ENCODE measurements around the gene MARS1.

Gene MARS1

GRCh38 chr12:57460841-57461275, 27.0 kb upstream of the MARS1 start:
- no peak overlapping the region for H2AFZ ChIP-seq (ENCODE audit: low read depth, low read length)
- no peaks in the 10 kb centered on the region for H3K27me3 ChIP-seq (ENCODE audit: insufficient read depth, low read length)
- no peaks in the 10 kb centered on the region for H3K36me3 ChIP-seq (ENCODE audit: insufficient read depth, low read length)
- H3K9me3 ChIP-seq (ENCODE audit: low read length): no peaks in the 10 kb centered on the region
- peaks cover 26% of the 10 kb centered on the region for H3K4me1 ChIP-seq (ENCODE audit: insufficient read depth, low read length)
- peak overlapping the region; percentile 52 for H3K4me3 ChIP-seq (ENCODE audit: low read length)

- no peaks in the 10 kb centered on the region for H3K27me3 ChIP-seq (ENCODE audit: insufficient read depth, low read length)
- H3K4me1 ChIP-seq (ENCODE audit: insufficient read depth, low read length): peaks cover 26% of the 10 kb centered on the region
- H3K9me3 ChIP-seq (ENCODE audit: low read length): no peaks in the 10 kb centered on the region
- H3K36me3 ChIP-seq (ENCODE audit: insufficient read depth, low read length): no peaks in the 10 kb centered on the region
- no peak overlapping the region for H2AFZ ChIP-seq (ENCODE audit: low read depth, low read length)
- H3K4me3 ChIP-seq (ENCODE audit: low read length): peak overlapping the region; percentile 52
These were observed 26.5 kb upstream of the MARS1 start for GRCh38 chr12:57461276-57461916.

- Histone ChIP-seq H3K4me1 (ENCODE audit: insufficient read depth, low read length) (peaks cover 26% of the 10 kb centered on the region), H3K9me3 (ENCODE audit: low read length) (no peaks in the 10 kb centered on the region), H3K36me3 (ENCODE audit: insufficient read depth, low read length) (no peaks in the 10 kb centered on the region), H2AFZ (ENCODE audit: low read depth, low read length) (no peak overlapping the region), H3K4me3 (ENCODE audit: low read length) (peak overlapping the region; percentile 52), H3K27me3 (ENCODE audit: insufficient read depth, low read length) (no peaks in the 10 kb centered on the region)
These were observed 26.0 kb upstream of the MARS1 start for GRCh38 chr12:57461917-57462250.

- H2AFZ ChIP-seq (ENCODE audit: low read depth, low read length): no peak overlapping the region
- H3K4me1 ChIP-seq (ENCODE audit: insufficient read depth, low read length): peaks cover 26% of the 10 kb centered on the region
- H3K4me3 ChIP-seq (ENCODE audit: low read length): peak overlapping the region; percentile 52
- no peaks in the 10 kb centered on the region for H3K9me3 ChIP-seq (ENCODE audit: low read length)
- no peaks in the 10 kb centered on the region for H3K27me3 ChIP-seq (ENCODE audit: insufficient read depth, low read length)
- no peaks in the 10 kb centered on the region for H3K36me3 ChIP-seq (ENCODE audit: insufficient read depth, low read length)
These were observed 25.5 kb upstream of the MARS1 start for GRCh38 chr12:57462251-57462911.

- Histone ChIP-seq H3K4me3 (ENCODE audit: low read length) (no peak overlapping the region), H3K36me3 (ENCODE audit: insufficient read depth, low read length) (no peaks in the 10 kb centered on the region), H2AFZ (ENCODE audit: low read depth, low read length) (no peak overlapping the region), H3K27me3 (ENCODE audit: insufficient read depth, low read length) (no peaks in the 10 kb centered on the region), H3K4me1 (ENCODE audit: insufficient read depth, low read length) (peaks cover 26% of the 10 kb centered on the region), H3K9me3 (ENCODE audit: low read length) (no peaks in the 10 kb centered on the region)
These were observed 25.0 kb upstream of the MARS1 start for GRCh38 chr12:57462912-57463253.

- Histone ChIP-seq H2AFZ (ENCODE audit: low read depth, low read length) (no peak overlapping the region), H3K4me3 (ENCODE audit: low read length) (no peak overlapping the region), H3K4me1 (ENCODE audit: insufficient read depth, low read length) (peaks cover 22% of the 10 kb centered on the region)
These were observed 23.3 kb upstream of the MARS1 start for GRCh38 chr12:57464569-57464968.

GRCh38 chr12:57465030-57465746, 22.7 kb upstream of the MARS1 start:
- Histone ChIP-seq H3K27me3 (ENCODE audit: insufficient read depth, low read length) (no peaks in the 10 kb centered on the region), H3K36me3 (ENCODE audit: insufficient read depth, low read length) (no peaks in the 10 kb centered on the region), H3K9me3 (ENCODE audit: low read length) (no peaks in the 10 kb centered on the region), H2AFZ (ENCODE audit: low read depth, low read length) (no peak overlapping the region), H3K4me3 (ENCODE audit: low read length) (no peak overlapping the region), H3K4me1 (ENCODE audit: insufficient read depth, low read length) (peaks cover 21% of the 10 kb centered on the region)

More at GRCh38 chr12:57464569-57464968, 23.3 kb upstream of the MARS1 start:
- no peaks in the 10 kb centered on the region for H3K27me3 ChIP-seq (ENCODE audit: insufficient read depth, low read length)
- H3K9me3 ChIP-seq (ENCODE audit: low read length): no peaks in the 10 kb centered on the region
- H3K36me3 ChIP-seq (ENCODE audit: insufficient read depth, low read length): no peaks in the 10 kb centered on the region

- Histone ChIP-seq H3K27me3 (ENCODE audit: insufficient read depth, low read length) (no peaks in the 10 kb centered on the region), H3K4me1 (ENCODE audit: insufficient read depth, low read length) (peaks cover 14% of the 10 kb centered on the region), H3K4me3 (ENCODE audit: low read length) (no peak overlapping the region), H2AFZ (ENCODE audit: low read depth, low read length) (no peak overlapping the region), H3K36me3 (ENCODE audit: insufficient read depth, low read length) (peaks cover 3% of the 10 kb centered on the region), H3K9me3 (ENCODE audit: low read length) (no peaks in the 10 kb centered on the region)
These were observed 21.9 kb upstream of the MARS1 start for GRCh38 chr12:57465747-57466505.

- Histone ChIP-seq H3K4me1 (ENCODE audit: insufficient read depth, low read length) (peaks cover 4% of the 10 kb centered on the region), H3K36me3 (ENCODE audit: insufficient read depth, low read length) (peaks cover 4% of the 10 kb centered on the region), H3K9me3 (ENCODE audit: low read length) (no peaks in the 10 kb centered on the region), H3K4me3 (ENCODE audit: low read length) (no peak overlapping the region), H3K27me3 (ENCODE audit: insufficient read depth, low read length) (no peaks in the 10 kb centered on the region), H2AFZ (ENCODE audit: low read depth, low read length) (no peak overlapping the region)
These were observed 20.5 kb upstream of the MARS1 start for GRCh38 chr12:57467212-57467874.

- Histone ChIP-seq H3K9me3 (ENCODE audit: low read length) (no peaks in the 10 kb centered on the region), H3K4me1 (ENCODE audit: insufficient read depth, low read length) (no peaks in the 10 kb centered on the region), H3K4me3 (ENCODE audit: low read length) (no peak overlapping the region), H2AFZ (ENCODE audit: low read depth, low read length) (no peak overlapping the region), H3K36me3 (ENCODE audit: insufficient read depth, low read length) (peaks cover 4% of the 10 kb centered on the region), H3K27me3 (ENCODE audit: insufficient read depth, low read length) (no peaks in the 10 kb centered on the region)
These were observed 20.0 kb upstream of the MARS1 start for GRCh38 chr12:57467915-57468314.

GRCh38 chr12:57469296-57470164, 18.3 kb upstream of the MARS1 start:
- peaks cover 4% of the 10 kb centered on the region for H3K36me3 ChIP-seq (ENCODE audit: insufficient read depth, low read length)
- H3K27me3 ChIP-seq (ENCODE audit: insufficient read depth, low read length): peaks cover 12% of the 10 kb centered on the region

More at GRCh38 chr12:57469296-57470164, 18.3 kb upstream of the MARS1 start:
- H3K9me3 ChIP-seq (ENCODE audit: low read length): no peaks in the 10 kb centered on the region
- no peaks in the 10 kb centered on the region for H3K4me1 ChIP-seq (ENCODE audit: insufficient read depth, low read length)
- no peak overlapping the region for H3K4me3 ChIP-seq (ENCODE audit: low read length)
- no peak overlapping the region for H2AFZ ChIP-seq (ENCODE audit: low read depth, low read length)

All from neuron (in vitro differentiated cells).